C4-2B (cell line): Measurements from ENCODE around the gene AVPI1.

ENCODE experiments used
- H3K27ac ChIP-seq: fragments of 450-650 bp; 2 replicates; pipeline ENCODE4 v1.5.1; 2017
- ZFX ChIP-seq: fragments of 450-650 bp; IDR thresholded peaks from 2 replicates; pipeline ENCODE4 v1.6.1; 2017
- TF ChIP-seq, protein P1 (sequence below): fragments of 450-650 bp; conservative IDR thresholded peaks from 2 replicates; pipeline ENCODE4 v1.5.1; 2017; ENCODE audit warnings: mild to moderate bottlenecking

The AVPI1 gene

DNA sequence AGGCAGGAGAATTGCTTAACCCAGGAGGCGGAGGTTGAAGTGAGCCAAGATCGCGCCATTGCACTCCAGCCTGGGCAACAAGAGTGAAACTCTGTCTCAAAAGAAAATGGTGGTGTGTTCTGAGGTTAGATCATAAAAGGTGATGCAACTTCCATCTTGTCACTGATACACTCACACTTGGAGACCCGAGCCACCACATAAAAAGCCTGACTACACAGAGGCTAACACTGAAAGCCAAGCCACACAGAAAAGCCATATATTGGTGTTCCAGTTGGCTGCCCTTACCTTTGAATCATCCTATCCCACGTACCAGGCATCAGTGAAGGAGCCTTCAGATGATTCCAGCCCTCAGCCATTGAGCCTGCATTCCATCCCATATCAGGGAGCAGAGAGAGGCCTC, 57.8 kb downstream of the AVPI1 start:
- TF ChIP-seq, protein P1, sequence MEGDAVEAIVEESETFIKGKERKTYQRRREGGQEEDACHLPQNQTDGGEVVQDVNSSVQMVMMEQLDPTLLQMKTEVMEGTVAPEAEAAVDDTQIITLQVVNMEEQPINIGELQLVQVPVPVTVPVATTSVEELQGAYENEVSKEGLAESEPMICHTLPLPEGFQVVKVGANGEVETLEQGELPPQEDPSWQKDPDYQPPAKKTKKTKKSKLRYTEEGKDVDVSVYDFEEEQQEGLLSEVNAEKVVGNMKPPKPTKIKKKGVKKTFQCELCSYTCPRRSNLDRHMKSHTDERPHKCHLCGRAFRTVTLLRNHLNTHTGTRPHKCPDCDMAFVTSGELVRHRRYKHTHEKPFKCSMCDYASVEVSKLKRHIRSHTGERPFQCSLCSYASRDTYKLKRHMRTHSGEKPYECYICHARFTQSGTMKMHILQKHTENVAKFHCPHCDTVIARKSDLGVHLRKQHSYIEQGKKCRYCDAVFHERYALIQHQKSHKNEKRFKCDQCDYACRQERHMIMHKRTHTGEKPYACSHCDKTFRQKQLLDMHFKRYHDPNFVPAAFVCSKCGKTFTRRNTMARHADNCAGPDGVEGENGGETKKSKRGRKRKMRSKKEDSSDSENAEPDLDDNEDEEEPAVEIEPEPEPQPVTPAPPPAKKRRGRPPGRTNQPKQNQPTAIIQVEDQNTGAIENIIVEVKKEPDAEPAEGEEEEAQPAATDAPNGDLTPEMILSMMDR: no peak
- no peak for TF ChIP-seq ZFX
- no peak overlapping the region for H3K27ac ChIP-seq

DNA sequence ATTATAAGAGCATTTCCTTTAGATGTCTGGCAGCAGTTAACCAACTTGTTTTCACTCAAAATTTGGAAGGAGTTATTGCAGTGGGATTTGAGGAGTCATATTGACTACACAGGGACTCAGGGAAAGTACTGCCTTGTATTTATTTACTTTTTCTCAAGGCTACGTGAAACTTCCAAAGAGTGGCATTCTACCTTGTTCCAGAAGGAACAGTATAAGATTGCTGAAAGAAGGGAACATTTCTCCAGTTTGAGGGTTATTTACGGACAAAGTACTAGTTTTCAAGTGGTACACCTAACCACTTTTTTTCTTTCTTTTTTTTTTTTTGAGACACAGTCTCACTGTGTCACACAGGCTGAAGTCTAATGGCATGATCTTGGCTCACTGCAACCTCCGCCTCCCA, 58.8 kb downstream of the AVPI1 start:
- H3K27ac ChIP-seq: no peak overlapping the region
- TF ChIP-seq, protein P1: no peak
- no peak for TF ChIP-seq ZFX

GRCh38 chr10:97627731-97628130, 59.3 kb downstream of the AVPI1 start:
- no peak for TF ChIP-seq ZFX
- TF ChIP-seq, protein P1: no peak
- H3K27ac ChIP-seq: no peak overlapping the region
